Measurements from ENCODE around the gene ARHGEF16. TPM values are rescaled to one million over a fixed set of nuclear protein-coding genes. Genes with fewer than 3 reads are reported as not detected.

ARHGEF16 gene
- total RNA-seq, 4 donors from 2014 or later = 0.17 to 19.6 (median 2.0) TPM

DNA sequence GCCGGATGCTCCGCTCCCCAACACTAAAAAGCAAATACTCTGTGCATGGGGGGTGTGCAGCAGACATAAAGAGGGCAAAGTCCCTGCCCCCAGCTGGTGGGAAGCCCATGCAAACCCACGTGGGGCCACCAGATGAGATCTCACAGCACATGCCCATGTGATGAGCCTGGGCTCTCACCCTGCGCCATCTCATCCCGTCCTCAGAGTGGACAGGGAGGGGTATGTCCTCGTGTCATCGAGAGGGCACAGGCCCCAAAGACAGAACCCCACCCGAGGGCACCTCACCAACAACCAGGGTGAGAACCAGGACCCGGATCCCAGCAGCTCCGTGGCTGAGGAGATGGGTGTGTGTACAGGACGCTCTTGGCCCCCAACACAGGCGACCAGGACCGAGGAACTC, 25.1 kb upstream of the ARHGEF16 start:
- TF ChIP-seq, protein P1, sequence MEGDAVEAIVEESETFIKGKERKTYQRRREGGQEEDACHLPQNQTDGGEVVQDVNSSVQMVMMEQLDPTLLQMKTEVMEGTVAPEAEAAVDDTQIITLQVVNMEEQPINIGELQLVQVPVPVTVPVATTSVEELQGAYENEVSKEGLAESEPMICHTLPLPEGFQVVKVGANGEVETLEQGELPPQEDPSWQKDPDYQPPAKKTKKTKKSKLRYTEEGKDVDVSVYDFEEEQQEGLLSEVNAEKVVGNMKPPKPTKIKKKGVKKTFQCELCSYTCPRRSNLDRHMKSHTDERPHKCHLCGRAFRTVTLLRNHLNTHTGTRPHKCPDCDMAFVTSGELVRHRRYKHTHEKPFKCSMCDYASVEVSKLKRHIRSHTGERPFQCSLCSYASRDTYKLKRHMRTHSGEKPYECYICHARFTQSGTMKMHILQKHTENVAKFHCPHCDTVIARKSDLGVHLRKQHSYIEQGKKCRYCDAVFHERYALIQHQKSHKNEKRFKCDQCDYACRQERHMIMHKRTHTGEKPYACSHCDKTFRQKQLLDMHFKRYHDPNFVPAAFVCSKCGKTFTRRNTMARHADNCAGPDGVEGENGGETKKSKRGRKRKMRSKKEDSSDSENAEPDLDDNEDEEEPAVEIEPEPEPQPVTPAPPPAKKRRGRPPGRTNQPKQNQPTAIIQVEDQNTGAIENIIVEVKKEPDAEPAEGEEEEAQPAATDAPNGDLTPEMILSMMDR (IDR thresholded peaks at IDR 0.05; ENCODE audit: low read depth) = no peak

DNA sequence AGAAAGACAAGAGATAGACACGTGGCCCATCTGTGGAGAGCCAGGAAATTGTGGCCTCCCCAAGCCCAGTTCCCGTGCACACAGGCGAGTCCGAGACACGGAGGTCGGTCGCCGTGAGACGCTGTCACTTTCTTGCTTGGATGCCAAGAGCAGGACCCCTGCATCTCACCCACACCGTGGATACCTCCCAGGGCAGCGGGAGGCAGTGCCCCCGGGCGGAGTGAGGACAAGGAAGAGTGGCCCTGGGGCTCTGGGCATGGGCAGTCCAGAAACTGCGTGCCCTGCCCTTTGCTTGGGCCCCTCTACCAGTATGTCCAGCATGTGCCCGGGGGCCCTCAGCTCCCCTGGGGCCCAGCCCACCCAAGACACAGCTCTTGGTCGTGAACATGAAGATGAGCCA, 24.7 kb upstream of the ARHGEF16 start:
- TF ChIP-seq, protein P1 (IDR thresholded peaks at IDR 0.05; ENCODE audit: low read depth) = no peak

DNA sequence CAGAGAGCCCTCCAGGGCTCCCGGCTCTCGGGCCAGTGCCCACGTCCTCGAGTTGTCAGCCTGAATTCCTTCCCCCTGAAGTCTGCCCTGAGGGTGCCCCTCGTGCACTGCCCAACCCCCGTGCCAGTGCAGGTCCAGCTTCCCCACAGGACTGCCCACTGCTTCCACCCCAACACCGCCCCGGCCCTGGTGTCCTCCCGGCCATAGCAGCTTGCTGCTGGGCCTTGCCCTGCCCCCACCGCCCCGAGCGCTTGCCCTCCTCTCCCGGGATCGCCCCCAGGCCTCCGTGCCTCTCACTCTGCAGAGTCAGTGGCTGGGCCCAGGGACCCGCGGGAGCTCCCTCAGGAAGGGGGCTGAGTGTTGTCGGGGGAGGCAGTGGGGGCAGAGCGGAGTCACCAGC, 24.1 kb upstream of the ARHGEF16 start:
- TF ChIP-seq, protein P1 (IDR thresholded peaks at IDR 0.05; ENCODE audit: low read depth) = no peak

DNA sequence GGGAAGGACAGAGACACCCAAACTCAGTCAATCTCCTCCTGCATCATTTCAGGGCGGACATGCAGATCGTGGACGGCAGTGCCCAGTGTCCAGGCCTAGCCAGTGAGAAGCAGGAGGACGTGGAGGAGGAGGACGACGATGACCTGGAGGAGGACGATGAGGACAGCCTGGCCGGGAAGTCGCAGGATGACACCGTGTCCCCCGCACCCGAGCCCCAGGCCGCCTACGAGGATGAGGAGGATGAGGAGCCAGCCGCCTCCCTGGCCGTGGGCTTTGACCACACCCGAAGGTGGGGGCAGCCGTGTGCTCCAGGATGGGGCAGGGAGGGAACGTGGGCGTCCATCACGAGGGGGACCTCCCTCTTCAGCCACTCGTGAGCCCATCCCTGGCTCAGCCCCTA, 23.6 kb upstream of the ARHGEF16 start:
- TF ChIP-seq, protein P1 (IDR thresholded peaks at IDR 0.05; ENCODE audit: low read depth) = no peak

DNA sequence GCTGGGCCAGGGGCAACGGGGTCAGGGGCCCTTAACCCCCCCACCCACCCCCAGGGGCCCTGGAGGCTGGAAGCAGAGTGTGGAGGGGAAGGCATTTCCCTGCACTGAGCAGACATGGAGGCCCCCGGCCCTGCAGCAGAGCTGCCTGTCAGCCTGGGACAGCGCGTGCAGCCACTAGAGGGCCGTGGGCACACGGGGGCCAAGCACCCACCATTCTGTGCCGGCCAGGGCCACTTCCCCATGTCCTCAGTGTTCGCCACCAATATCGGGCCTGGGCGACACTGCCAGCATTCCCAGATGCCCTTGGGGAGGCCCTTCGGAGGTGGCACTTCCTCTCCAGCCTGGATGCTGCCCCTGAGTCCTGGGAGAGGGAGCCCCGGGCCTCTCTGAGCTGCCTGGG, 23.2 kb upstream of the ARHGEF16 start:
- TF ChIP-seq, protein P1 (IDR thresholded peaks at IDR 0.05; ENCODE audit: low read depth) = no peak

DNA sequence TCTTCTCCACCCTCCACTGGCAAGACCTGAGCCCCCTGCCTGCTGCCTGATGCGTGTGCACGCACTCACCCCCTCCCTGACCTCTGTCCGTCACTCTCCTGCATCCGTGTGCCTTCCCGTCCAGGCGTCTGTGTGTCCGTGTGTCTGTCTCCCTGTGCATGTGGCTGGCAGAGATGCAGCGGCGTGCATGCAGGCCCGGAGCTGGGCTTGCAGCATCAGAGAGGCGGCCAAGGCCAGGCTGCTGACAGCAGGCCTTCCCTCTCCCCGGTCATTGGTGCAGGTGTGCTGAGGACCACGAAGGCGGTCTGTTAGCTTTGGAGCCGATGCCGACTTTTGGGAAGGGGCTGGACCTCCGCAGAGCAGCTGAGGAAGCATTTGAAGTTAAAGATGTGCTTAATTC, 22.8 kb upstream of the ARHGEF16 start:
- TF ChIP-seq, protein P1 (IDR thresholded peaks at IDR 0.05; ENCODE audit: low read depth) = no peak

DNA sequence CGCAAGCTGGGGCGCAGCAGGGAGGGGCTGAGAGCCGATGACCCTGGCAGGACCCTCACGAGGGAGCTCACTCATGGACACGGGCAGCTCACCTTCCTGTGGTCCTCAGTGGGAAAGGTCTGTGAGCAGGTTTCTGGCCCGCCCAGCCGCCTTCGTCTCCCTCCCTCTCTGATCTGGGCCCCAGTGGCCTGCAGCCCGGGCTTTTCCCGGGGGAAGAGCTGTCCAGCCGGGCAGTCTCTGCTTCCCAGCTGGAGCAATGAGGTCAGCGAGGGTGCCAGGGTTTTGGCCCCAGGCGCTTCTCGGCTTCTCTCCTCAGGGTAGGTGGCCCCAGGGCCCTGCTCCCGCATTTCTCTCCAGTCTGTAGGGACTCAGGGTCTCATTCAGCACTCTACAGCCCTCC, 22.2 kb upstream of the ARHGEF16 start:
- TF ChIP-seq, protein P1 (IDR thresholded peaks at IDR 0.05; ENCODE audit: low read depth) = no peak

Measured in subcutaneous adipose tissue (tissue), 4 donors.